HL-60 (cell line): ENCODE measurements around the gene CEBPZOS.
"Not testable (repeated sequence)": the region's sequence is repeated elsewhere in the genome, so short reads cannot be mapped to it uniquely, and the experiment has no call there.

ENCODE experiments used
- GABPA ChIP-seq: IDR thresholded peaks from 2 replicates; pipeline ENCODE4 v1.6.1; 2012; ENCODE audit warnings: low read depth
- POLR2AphosphoS5 ChIP-seq: IDR thresholded peaks from 2 replicates; pipeline ENCODE4 v1.6.1; 2012; ENCODE audit warnings: low read depth
- TF ChIP-seq, protein P1 (sequence below): IDR thresholded peaks from one replicate; pipeline ENCODE4 v1.5.1; 2011; ENCODE audit warnings: low read length, control low read depth, inconsistent platforms; ENCODE audit not compliant: insufficient read depth

DNA sequence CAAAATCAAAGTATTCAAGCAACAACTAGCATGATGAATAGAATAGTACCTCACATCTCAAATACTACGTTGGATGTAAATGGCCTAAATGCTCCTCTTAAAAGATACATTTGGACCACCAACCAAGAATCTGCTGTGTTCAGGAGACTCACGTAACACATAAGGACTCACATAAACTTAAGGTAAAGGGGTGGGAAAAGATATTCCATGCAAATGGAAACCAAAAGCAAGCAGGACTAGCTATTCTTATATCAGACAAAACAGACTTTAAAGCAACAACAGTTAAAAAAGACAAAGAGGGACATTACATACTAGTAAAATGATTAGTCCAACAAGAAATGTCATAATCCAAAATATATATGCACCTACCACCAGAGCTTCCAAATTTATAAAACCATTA lies 10.5 kb downstream of the CEBPZOS start:
- TF ChIP-seq, protein P1, sequence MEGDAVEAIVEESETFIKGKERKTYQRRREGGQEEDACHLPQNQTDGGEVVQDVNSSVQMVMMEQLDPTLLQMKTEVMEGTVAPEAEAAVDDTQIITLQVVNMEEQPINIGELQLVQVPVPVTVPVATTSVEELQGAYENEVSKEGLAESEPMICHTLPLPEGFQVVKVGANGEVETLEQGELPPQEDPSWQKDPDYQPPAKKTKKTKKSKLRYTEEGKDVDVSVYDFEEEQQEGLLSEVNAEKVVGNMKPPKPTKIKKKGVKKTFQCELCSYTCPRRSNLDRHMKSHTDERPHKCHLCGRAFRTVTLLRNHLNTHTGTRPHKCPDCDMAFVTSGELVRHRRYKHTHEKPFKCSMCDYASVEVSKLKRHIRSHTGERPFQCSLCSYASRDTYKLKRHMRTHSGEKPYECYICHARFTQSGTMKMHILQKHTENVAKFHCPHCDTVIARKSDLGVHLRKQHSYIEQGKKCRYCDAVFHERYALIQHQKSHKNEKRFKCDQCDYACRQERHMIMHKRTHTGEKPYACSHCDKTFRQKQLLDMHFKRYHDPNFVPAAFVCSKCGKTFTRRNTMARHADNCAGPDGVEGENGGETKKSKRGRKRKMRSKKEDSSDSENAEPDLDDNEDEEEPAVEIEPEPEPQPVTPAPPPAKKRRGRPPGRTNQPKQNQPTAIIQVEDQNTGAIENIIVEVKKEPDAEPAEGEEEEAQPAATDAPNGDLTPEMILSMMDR, result not testable (repeated sequence)
- not testable (repeated sequence) for TF ChIP-seq POLR2AphosphoS5, GABPA
